ENCODE measurements around the gene SCNN1A.

SCNN1A gene

DNA sequence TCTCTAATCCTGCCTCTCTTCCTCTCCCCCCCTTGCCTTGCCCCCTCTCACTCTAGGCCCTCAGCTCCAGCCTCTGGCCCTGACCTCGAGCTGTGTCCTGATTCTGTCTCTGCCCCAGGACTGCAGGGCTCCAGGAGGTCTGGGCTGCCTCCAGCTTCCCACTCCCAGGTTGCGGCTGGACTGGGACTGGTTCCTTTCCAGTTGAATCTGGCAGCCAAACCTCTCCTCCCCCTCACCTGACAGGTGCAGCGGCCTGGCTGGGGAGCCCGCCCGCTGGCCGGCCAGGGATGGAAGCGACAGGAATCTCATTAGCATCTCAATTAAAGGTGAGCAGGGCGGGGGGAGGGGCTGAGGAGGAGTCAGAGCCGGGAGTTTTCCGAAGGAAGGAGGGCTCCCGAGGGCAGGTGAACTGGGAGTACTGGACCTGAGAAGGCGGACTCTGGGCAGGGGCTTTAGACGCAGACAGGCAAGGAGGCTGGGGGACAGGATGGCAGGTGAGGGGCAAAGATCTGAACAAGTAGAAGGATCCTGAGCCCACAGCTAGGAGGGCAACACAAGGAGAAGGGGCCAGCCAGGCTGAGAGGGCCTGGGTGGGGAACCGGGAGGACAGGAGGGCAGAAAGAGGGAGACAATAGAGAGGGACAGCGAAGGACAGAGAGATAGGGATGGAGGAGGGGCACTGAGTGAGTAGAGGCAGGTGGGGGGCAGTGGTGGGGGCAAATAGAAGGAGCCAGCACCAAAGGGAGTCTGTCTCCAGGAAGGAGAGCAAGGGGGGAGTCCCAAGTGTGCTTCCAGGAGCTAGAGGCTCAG is at the start of gene SCNN1A:
SCNN1A (minus strand) TSS at position 295 of the 810 bp plus-strand sequence. CDS start 780 bp downstream, outside the sequence.
- no peak for DNase-seq

DNA sequence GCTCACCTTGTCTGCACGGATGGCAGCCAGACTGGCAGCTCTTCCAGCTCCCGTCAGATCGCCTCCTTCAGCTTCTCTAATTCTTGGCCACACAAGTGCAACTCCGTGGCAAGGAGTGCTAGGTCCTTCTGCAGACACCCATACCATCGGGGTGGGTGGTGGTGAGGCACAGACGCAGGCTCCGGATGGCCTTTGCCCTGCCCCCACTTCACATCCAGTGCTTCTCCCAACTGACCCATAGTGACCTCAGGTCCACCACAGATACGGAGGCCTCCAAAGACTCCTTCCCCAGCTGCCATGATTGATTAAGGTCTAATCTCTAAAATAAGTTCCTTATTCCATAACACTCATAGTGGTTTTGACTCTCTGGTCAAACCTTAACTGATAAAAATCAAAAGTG is 49.5 kb upstream of the SCNN1A start:
- DNase-seq = no peak

DNA sequence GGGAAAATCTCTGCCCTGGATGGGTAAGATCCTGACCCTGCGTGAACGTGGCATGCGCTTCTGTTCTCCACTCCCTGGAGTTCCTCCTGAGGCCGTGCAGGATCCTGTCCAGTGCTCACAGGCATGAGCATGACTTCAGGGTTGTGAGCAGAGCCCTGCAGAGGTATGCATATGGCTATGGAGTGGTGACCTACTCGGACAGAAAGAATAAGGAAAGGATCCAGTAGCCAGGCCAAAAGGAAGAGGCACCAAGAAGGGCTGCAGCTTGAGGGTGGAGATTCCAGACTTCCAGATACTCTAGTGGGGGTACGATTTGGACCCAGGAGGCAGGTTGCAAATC is 48.6 kb upstream of the SCNN1A start:
- DNase-seq = no peak

DNA sequence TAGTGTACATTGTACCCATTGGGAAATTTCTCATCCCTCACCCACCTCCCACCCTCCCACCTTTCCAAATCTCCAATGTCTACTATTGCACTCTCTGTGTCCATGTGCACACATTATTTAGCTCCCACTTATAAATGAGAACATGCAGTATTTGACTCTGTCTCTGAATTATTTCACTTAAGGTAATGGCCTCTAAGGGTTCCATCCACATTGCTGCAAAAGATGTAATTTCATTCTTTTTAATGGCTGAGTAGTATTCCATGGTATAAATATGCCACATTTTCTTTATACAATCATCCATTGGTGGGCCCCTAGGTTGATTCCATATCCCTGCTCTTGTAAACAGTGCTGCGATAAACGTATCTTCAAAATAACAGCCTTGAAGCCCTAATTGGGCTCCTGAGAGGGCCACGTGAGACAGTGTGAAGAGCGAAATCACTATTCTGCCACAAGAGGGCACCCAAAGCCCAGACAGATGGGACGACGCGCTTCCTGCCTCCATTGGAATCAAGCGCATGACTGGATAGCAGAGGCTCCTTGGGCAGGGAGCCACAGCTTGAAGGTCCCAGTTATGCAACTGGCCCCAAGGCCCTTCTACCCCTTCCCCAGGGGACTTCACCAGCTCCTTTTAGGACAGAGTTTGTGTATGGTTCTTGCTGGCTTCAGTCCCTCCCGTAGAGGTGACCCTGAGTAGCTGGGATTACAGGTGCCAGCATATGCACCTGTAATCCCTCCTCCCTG is 48.1 kb upstream of the SCNN1A start:
- peak; percentile 66 for DNase-seq

DNA sequence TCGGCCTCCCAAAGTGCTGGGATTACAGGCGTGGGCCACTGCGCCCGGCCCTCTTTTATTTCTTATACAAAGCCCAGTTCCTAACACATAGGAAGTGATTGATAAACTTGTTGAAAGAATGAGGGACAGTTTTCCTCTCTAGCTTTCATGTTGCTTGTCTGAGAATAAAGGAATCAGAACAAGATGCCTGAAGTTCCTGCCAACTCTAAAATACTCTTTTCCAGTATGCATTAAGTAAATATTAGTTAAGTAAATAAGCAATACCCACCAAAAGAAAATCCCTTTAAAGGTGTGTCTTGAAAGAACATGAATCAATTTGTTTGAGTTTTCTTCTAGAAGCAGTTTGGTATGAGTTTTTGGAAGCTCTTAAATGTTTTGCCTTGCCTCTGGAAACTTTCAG is 45.0 kb upstream of the SCNN1A start:
- no peak for DNase-seq

DNA sequence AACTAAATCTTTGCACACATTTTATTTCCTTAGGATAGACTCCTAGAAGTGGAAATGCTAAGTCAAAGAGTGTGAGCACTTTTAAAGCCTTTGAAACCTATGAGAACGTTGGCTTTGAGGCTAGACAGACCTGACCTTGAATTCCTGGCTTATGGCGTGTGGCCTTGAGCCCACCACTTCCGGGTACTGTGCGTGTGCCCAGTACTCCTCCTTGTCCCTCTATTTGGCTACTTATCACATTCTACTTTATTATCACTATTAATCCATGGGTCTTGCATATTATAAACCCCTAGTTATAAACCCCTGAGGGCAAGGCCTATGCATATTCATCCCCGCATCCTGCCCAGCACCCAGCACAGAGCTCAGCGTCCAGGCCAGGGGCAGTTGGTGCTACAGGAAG is 43.4 kb upstream of the SCNN1A start:
- DNase-seq = no peak

DNA sequence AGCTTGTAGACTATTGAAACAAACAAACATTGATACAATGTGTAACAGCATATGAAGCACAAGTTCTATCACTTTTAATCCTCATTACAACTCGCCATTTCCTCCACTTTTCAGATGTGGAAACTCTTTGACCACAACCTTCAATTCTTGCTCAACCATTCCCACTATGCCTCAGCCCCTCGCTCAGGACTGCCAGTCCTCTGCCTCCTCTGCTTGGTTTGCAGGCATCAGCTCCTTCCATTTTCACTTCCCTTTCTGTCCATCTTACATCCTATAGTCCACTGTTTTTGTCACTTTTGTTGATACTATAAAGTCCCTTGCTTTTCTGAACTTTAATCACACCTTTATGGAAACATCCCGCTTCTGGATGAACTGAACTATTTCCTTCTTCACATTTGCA is 41.2 kb upstream of the SCNN1A start:
- DNase-seq = no peak

DNA sequence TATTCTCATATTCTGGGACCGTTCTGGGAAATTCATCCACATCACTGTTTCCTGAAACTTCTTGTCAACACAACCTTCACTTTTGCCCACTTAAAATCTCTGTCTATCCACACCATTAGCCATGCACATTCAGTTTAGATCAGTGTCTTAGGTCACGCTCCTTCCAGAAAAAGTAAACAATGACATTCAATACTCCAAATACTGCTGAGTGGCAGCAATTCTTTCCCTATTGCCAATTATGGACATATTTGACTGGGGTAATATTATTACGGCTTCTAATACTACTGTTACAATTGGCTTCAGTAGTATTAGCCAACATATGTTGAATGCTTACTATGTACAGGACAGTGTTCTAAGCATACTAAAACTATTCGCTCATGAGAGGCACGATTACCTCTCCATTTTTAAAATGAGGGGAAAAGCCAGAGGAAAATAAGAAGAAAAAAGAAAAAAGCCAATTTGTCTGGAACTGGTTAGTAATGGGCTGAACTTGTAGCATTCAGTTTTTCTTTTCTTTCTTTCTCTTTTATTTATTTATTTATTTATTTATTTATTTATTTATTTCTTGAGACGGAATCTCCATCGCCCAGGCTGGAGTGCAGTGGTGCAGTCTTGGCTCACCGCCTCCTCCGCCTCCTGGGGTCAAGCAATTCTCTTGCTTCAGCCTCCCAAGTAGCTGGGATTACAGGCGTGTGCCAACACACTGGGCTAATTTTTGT is 32.0 kb upstream of the SCNN1A start:
- DNase-seq = no peak

DNA sequence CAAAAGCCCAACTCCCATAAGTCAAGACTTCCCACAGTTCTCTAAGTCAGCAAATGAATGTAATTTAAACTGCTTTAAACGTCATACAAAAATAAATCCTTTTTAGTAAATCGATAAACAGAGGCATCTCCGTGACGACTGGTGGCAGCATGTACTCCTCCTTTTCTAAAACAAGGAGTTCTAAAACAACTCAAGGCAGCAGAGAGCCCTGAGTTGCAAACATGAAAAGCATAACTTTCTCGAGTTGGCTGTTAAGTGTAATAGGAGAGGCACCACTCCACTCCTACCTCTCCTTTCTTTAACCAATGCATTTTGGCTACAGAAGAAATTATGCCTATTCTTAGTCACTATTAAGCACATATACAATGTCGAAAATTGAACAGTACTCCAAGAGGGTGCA is 30.6 kb upstream of the SCNN1A start:
- DNase-seq = no peak

DNA sequence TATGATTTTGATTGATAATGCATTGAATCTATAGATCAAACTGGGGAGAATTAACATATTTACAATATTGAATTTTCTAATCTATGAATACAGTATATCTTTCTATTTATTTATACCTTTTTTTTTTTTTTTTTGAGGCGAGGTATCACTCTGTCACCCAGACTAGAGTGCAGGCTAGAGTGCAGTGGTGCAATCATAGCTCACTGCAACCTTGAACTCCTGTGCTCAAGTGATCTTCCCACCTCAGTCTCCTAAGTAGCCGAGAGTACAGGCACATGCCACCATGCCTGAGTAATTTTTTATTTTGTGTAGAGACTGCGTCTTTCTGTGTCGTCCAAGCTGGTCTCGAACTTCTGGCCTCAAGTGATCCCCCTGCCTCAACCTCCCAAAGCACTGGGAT is 29.0 kb upstream of the SCNN1A start:
- DNase-seq = no peak

DNA sequence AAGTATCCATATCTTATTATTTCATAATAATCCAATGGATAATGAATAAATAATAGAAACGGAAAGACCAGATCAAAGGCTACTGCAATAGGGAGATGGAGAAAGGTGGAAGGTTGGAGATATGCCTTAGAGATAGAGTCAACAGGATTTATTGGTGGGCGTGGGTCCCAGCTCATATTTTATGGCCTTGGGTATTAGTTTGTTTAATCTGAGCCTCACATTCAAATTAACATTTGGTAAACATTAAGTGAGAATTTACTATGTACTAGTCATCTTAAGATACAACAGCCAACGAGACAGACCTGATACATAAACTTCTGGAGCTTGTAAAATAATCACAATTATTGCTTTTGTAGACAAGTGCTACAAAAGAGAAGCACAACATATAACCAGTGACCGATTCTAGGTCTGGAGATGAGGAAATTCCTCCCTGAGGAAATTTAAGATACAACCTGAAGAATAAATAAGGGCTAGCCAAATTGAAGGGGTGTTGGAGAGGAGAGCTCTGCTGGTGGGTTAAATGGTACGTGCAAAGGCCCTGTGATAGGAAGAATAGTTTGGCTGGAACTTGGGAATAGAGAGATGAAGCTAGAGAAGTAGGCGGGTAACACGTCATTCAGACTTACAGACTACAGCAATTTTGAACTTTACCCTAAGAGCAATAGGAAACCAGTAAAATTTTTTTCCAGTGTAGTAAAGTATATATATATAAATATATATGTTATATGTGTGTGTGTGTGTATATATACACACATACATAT is 24.7 kb upstream of the SCNN1A start:
- no peak for DNase-seq

DNA sequence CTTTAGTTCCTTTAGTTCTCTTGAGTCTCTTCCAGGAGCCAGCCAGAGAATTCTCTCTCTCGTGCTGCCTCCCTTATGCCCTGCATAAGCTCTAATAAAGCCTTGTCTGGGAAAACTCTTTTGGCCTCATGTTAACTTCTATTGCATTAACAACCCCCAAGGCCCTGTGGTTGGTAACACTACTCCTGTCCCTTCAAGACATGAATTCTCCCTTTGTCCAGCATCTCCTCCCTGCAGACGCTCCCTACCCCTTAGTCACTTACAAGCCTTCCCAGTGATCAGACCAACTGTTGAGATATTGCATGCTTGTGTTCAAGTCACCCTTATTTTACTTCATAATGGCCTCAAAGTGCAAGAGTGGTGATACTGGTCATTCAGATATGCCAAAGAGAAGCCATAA is 20.7 kb upstream of the SCNN1A start:
- DNase-seq = no peak

DNA sequence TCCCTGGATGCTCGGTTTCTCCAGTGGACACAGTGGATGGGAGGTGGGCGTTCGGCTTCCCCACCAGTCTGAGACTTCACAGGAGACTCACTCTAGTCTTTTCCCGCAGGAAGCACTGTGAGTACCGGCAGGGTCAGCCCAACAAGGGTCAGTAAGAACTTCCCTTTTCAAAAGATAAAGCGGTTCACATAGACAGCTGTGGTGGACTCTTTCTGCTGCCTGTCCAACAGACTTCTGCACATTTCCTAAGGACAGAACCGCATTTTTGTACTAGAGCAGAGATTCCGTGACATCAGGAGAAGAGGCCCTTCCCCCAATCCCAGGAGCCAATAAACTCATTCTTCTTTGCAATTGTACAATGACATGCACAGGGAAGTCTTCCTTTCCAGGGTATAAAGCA is 19.0 kb upstream of the SCNN1A start:
- DNase-seq = no peak

DNA sequence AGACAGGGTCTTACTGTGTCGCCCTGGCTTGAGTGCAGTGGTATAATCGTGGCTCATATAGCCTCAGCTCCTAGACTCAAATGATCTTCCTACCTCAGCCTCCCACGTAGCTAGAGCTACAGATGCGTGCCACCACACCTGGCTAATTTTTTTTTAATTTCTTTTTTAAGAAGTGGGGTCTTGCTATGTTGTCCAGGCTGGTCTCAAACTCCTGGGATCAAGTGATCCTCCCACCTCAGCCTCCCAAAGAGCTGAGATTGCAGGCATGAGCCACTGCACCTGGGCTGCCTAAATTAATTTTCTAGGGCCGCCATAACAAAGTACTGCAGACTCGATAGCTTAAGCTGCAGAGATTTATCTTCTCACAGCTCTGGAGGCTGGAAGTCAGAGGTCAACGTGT is 17.7 kb upstream of the SCNN1A start:
- DNase-seq = no peak

DNA sequence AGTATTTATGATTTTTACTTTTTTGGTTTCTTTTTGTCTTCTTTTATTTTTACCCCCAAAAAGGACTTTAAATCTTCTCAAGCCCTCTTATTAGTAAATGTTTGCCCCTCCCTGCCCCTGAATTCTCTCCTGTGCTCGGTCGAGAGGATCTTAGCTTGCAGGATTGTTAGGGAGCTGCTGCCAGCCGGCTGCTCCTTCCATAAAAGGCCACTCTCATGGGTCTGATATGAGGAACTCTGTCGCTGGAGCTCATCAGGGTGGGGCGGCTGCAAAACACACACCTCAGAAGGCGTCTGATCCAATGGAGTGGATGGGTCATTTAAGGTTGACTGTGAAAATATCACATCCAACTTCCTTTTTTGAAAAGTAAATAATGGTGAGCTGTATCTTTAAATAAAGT is 17.1 kb upstream of the SCNN1A start:
- DNase-seq = no peak

DNA sequence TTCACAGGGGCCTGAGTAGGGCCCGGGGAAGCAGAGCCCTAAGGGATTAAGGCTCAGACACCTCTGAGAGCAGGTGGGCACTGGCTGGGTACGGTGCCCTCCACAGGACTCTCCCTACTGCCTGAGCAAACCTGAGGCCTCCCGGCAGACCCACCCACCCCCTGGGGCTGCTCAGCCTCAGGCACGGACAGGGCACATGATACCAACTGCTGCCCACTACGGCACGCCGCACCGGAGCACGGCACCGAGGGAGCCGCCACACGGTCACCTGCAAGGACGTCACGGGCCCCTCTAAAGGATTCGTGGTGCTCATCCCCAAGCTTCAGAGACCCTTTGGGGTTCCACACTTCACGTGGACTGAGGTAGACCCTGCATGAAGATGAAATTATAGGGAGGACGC is 15.7 kb upstream of the SCNN1A start:
- DNase-seq = no peak

DNA sequence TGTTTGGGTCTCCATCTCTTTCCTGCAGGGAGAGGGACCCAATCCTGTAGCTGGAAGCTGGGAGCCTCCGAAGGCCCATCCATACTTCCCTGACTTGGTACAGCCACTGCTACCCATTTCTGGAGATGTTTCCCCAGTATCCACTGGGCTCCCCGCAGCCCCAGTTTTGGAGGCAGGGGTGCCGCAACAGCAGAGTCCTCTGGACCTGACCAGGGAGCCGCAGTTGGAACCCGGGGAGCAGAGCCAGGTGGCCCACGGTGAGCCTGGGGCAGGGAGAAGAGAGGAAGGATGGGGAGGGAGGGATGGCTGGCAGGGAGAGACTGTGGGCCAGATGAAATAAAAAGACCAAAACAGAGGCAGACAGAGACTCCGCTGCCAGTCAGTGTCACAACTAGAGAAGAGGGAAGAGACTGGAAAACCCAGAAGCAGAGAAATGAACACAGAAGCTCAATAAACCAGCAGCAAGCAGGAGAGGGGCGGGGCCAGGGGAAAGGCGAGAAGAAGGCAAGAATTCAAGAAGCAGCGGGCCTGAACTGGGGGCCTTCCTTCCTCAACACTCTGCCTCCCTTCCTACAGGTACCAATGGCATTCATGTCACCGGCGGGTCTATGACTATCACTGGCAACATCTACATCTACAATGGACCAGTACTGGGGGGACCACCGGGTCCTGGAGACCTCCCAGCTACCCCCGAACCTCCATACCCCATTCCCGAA is 14.9 kb upstream of the SCNN1A start:
- no peak for DNase-seq

DNA sequence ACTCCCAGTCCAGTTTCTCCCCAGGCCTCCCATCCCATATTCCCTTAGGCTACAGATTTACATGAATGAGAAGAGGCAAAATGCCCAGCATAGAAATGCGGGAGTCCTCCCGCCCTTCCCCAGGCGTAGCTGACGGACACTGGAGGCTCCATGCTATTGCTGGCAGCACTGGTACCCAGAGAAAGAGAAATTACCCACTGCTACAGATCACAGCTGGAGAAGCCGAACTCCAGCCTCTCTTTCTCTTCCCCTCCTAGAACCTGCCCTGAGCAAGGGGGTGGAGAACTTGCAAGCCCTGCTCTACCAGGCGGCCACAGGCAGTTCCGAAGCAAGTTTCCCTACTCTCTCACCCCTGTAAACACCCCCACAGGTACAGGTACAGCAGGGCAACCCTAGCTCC is 12.2 kb upstream of the SCNN1A start:
- DNase-seq = no peak

DNA sequence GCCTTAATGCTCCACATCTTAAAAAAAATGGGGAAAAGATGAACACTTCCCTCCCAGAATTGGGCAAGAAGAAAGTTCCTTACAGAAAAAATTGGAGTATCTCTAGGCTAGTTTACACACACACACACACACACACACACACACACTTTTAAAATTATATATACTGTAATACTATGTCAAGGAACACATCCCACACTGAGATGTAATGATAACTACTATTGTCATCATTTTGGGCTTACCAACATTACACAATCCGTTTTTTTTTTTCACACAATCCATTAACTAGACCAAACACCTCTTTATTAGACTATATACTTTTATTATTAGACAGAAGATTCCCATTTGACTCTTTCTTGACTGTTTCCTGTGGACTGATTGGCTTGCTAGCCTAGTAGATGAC is 11.1 kb upstream of the SCNN1A start:
- DNase-seq = no peak

DNA sequence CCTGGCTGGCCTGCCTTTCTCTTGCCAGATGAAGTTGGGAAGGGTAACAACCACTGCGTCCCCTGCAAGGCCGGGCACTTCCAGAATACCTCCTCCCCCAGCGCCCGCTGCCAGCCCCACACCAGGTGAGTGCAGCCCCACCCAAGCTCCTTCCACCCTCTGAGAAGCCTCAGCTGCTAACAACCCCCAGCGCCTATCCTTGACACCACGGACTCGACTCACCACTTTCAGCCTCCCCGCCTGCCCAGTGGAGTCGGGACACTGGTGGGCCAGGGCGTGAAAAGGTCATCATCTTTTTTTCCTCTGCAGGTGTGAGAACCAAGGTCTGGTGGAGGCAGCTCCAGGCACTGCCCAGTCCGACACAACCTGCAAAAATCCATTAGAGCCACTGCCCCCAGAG is 10.7 kb upstream of the SCNN1A start:
- DNase-seq = no peak

DNA sequence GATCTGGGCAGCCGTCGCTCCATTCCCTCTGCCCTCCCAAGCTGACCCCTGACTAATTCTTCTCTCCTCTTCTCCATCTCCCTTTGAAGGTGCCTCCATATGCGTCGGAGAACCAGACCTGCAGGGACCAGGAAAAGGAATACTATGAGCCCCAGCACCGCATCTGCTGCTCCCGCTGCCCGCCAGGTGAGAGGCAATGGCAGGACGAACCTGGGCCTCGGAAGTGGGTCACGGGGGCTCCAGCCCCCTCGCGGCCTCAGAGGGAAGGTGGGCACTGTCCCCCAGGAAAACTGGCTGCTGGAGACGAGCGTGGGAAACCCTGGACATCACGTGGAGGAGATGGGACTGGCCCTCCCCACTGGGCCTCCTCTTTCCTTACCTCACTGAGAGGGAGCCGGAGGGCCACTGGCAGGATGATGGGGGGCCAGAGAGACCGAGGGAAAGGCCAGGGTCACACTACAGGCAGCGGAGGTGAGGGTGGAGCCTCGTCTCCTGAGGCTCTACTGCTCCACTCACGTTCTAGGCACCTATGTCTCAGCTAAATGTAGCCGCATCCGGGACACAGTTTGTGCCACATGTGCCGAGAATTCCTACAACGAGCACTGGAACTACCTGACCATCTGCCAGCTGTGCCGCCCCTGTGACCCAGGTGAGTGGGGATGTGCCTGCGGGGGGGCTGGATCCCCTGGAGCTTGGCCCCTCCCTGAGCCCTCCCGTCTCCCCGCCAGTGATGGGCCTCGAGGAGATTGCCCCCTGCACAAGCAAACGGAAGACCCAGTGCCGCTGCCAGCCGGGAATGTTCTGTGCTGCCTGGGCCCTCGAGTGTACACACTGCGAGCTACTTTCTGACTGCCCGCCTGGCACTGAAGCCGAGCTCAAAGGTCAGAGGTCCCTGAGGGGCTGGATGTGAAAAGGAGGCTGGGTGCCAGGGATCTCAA is 9.4 kb upstream of the SCNN1A start:
- no peak for DNase-seq
